ENCODE data around the gene DNAH2. TPM values are rescaled to one million over a fixed set of nuclear protein-coding genes. Genes with fewer than 3 reads are reported as not detected.

The DNAH2 gene
- total RNA-seq, 4 donors from 2014 or later: 0.19 to 0.95 (median 0.65) TPM

DNA sequence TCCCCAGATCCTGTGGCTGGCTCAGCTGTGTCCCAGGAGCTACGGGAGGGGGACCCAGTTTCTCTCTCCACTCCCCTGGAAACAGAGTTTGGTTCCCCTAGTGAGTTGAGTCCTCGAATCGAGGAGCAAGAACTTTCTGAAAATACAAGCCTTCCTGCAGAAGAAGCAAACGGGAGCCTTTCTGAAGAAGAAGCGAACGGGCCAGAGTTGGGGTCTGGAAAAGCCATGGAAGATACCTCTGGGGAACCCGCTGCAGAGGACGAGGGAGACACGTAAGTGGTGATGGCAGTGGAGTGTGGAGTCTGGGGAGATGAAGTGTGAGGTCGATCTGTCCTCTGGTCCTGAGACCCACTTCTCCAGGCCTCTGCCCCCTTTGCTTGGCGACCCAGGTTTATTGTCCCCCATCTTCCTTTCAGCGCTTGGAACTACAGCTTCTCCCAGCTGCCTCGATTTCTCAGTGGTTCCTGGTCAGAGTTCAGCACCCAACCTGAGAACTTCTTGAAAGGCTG lies 28.7 kb upstream of the DNAH2 start:
- ATAC-seq (ENCODE audit: low FRiP score) (no peak), DNase-seq (ENCODE audit: low spot score) (no peak)

DNA sequence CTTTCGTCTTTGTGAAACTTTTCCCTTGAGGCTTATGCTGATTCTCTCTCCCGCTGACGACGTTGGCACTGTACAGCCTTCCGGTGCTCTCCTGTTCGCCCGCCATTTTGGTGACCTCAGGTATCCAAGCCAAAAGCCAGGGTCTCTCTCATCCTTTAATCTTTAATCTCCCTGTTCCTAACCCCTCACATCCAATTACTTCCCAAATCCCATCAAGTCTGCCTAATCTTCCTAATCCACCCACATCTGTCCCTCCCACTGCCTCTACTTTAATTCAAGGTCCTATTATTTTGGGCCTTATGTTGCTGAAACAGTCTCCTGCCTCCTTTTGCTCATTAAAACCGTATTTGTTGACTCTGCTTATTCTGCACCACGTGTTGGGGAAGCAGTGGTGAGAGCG lies 22.0 kb upstream of the DNAH2 start:
- DNase-seq (ENCODE audit: low spot score) (no peak), ATAC-seq (ENCODE audit: low FRiP score) (no peak)
- TF ChIP-seq, protein P1, sequence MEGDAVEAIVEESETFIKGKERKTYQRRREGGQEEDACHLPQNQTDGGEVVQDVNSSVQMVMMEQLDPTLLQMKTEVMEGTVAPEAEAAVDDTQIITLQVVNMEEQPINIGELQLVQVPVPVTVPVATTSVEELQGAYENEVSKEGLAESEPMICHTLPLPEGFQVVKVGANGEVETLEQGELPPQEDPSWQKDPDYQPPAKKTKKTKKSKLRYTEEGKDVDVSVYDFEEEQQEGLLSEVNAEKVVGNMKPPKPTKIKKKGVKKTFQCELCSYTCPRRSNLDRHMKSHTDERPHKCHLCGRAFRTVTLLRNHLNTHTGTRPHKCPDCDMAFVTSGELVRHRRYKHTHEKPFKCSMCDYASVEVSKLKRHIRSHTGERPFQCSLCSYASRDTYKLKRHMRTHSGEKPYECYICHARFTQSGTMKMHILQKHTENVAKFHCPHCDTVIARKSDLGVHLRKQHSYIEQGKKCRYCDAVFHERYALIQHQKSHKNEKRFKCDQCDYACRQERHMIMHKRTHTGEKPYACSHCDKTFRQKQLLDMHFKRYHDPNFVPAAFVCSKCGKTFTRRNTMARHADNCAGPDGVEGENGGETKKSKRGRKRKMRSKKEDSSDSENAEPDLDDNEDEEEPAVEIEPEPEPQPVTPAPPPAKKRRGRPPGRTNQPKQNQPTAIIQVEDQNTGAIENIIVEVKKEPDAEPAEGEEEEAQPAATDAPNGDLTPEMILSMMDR (IDR thresholded peaks at IDR 0.05): no peak

More for the DNA sequence above, 28.7 kb upstream of the DNAH2 start:
- TF ChIP-seq, protein P1 (IDR thresholded peaks at IDR 0.05): no peak

DNA sequence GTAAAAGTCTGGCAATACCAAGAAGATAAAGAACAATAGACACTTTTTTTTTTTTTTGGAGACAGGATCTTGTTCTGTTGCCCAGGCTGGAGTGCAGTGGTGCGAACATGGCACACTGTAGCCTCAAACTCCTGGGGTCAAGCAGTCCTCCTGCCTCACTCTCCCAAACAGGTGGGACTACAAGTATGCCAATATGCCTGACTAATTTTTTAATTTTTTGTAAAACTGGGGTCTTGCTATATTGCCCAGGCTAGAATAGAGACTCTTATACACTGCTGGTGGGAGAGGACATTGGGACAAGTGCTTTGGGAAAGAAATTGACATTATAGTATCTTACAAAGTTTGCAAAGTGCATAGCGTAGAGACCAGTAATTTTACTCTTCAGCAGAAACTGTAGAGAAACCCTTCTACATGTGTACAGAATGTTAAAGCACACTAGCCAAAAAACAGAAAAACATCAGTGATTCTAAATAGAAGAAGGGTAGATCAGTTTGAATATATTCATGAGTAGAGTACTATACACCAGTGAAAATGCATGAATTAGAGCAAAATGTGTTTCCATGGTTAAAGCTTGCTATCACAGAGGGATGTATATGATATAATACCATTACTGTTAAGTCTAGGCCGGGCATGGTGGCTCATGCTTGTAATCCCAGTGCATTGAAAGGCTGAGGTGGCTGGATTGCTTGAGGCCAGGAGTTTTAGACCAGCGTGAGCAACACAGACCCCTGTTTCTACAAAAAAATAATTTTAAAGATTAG lies 19.5 kb upstream of the DNAH2 start:
- no peak for ATAC-seq (ENCODE audit: low FRiP score)
- DNase-seq (ENCODE audit: low spot score): no peak
- TF ChIP-seq, protein P1 (IDR thresholded peaks at IDR 0.05): no peak

DNA sequence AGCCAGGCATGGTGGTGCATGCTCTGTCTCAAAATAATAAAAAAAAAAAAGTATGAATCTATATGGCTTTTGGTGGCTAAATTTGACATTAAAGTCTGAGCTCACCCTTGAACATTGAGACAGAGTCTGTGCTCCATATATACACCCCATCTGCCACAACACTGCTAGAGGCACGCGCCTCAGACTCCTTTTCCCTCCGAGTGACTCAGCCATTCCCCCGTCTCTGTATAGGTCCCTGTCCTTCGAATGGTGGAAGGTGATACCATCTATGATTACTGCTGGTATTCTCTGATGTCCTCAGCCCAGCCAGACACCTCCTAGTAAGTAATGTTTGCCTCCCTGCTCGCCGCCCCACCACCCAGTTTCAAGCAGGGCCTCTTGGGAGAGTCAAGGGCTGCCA lies 17.0 kb upstream of the DNAH2 start:
- TF ChIP-seq, protein P1 (IDR thresholded peaks at IDR 0.05): no peak
- no peak for ATAC-seq (ENCODE audit: low FRiP score)
- no peak for DNase-seq (ENCODE audit: low spot score)

DNA sequence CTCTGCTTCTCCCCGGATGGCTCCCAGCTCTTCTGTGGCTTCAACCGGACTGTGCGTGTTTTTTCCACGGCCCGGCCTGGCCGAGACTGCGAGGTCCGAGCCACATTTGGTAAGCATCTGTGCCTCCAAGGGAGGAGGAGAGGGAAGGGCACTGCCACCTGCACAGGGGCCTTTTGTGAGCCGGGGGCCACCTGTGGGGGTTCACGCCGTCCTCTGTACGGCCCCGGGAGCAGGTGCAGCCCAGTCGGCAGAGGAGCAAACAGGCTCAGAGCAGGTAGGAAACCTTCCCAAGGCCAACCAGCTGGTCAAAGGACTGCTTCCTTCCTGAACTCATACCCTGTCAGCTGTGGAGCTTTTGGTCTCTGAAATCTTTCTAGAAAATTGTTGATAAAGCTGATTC lies 15.9 kb upstream of the DNAH2 start:
- ATAC-seq (ENCODE audit: low FRiP score) (no peak), DNase-seq (ENCODE audit: low spot score) (no peak)
- TF ChIP-seq, protein P1 (IDR thresholded peaks at IDR 0.05): no peak

DNA sequence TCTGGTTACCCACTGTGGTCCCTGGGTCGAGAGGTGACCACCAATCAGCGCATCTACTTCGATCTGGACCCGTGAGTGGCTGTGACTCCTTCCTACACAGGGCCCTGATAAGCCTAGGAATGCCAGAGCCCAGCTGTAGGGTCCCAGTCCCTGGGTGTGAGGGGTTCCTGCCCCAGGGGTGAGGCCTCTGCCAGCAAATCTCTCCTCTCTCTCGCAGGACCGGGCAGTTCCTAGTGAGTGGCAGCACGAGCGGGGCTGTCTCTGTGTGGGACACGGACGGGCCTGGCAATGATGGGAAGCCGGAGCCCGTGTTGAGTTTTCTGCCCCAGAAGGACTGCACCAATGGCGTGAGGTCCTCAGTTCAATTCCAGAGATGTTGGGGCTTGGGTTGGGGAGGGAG lies 14.8 kb upstream of the DNAH2 start:
- ATAC-seq (ENCODE audit: low FRiP score): no peak
- TF ChIP-seq, protein P1 (IDR thresholded peaks at IDR 0.05): no peak
- no peak for DNase-seq (ENCODE audit: low spot score)
